ENCODE results near the gene PTGS2. TPM values are rescaled to one million over a fixed set of nuclear protein-coding genes. Genes with fewer than 3 reads are reported as not detected.

The PTGS2 gene
- total and polyA plus RNA-seq, 10 donors, result 0.20 to 8.3 (median 3.2) TPM

DNA sequence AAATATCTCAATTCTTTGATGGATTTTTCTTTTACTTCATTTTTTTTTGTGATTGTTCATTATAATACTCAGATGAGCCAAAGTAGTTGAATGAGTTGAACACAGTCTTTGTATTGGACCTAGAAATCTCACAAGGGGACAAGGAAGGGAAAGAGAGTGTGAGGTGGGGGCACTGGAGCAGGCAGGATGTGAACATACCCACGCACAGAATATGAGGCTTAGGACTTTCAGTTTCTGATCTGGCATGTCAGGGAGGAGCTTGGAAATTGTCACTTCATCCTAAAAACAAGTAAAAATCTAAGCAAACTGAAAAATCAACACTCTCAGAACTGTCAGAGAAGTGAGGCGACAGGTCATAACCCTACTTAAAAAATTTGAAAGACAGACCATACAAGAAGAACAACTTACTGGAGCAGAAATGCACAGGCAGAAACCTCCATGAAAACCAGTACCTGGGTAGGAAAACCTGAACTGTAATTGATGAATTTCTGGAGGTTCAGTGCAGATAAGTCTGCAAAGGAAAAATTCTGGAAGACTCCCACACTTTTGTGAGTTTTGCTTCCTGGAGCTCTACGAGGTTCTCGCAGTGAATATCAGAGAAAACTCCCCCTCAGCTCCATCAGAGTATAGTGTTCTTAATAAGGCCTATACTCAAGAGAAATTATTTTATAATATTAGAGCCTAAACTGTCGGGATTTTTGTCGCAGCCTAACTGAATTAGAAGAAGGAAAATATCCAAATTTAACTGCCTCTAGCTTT, 3.6 kb upstream of the PTGS2 start:
- Histone ChIP-seq H3K27ac (peak overlapping the region in 5 of 8 donors; percentile 2 to 62 (median 45)), H3K4me3 (no peak overlapping the region), H3K4me1 (peaks cover 0 to 32% (median 11%) of the 10 kb centered on the region in 6 donors), H3K9me3 (peaks cover 0 to 11% (median 3%) of the 10 kb centered on the region in 8 donors), H3K36me3 (no peaks in the 10 kb centered on the region), H3K27me3 (replicated peaks in 1 of 7) (peaks cover 0 to 26% (median 7%) of the 10 kb centered on the region in 7 donors)
- DNase-seq, result no peak
- intact Hi-C loops (cut with DNase I; ENCODE audit: low total_unique reads), result no loop called here
- TF ChIP-seq CTCF (IDR thresholded peaks at IDR 0.05 in 8 of 11, conservative IDR thresholded peaks at IDR 0.05 in 3 of 11), result no peak
- TF ChIP-seq POLR2AphosphoS5 (IDR thresholded peaks at IDR 0.05), result no peak
- no peak for TF ChIP-seq POLR2A (IDR thresholded peaks at IDR 0.05)
- WGBS, 5 donors, result 62 to 73% (median 71%) methylated on average over 6 of the region's 6 CpGs

- TF ChIP-seq POLR2AphosphoS5 (IDR thresholded peaks at IDR 0.05) (no peak), POLR2A (IDR thresholded peaks at IDR 0.05) (no peak), CTCF (IDR thresholded peaks at IDR 0.05 in 8 of 11, conservative IDR thresholded peaks at IDR 0.05 in 3 of 11) (peak in 1 of 11 experiments; percentile 17)
- intact Hi-C loops (cut with DNase I; ENCODE audit: low total_unique reads), result no loop called here
- peaks cover 0 to 6% (median 0%) of the 10 kb centered on the region in 6 donors for H3K36me3 ChIP-seq
- 26 to 60% (median 29%) methylated on average over 1 of the region's 1 CpG for WGBS, 5 donors
- H3K27ac ChIP-seq, result peak overlapping the region in 1 of 8 donors; percentile 45
- H3K9me3 ChIP-seq, result peaks cover 0 to 8% (median 3%) of the 10 kb centered on the region in 8 donors
- no peak overlapping the region for H3K4me3 ChIP-seq
- H3K4me1 ChIP-seq, result peaks cover 0 to 32% (median 11%) of the 10 kb centered on the region in 6 donors
- DNase-seq, result no peak
- H3K27me3 ChIP-seq (replicated peaks in 1 of 7), result peaks cover 0 to 28% (median 7%) of the 10 kb centered on the region in 7 donors
Observed at GRCh38 chr1:186682736-186683135, 2.5 kb upstream of the PTGS2 start.

DNA sequence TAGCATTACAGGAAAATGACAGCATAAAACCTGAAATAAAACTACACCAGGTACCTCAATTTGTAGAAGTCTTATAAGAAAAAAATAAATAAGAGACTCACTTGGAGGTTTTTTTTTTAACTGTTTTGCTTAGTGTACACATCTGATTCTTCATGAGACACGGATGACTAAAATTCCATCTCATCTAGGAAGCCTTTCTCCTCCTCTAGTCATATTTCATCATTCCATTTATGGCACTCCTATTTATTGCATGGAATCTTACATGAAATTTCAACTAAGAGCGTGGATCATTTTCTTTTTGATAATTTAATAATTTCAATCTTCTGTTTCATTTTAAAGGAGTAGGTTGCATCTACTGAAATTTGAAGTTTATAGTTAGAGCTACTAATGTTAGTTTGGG, 1.6 kb upstream of the PTGS2 start:
- WGBS, 5 donors, result 74 to 90% (median 82%) methylated on average over 2 of the region's 2 CpGs
- peaks cover 0 to 32% (median 11%) of the 10 kb centered on the region in 6 donors for H3K4me1 ChIP-seq
- H3K9me3 ChIP-seq, result no peaks in the 10 kb centered on the region
- no peak overlapping the region for H3K4me3 ChIP-seq
- no peak for TF ChIP-seq POLR2AphosphoS5 (IDR thresholded peaks at IDR 0.05)
- TF ChIP-seq POLR2A (IDR thresholded peaks at IDR 0.05), result no peak
- TF ChIP-seq CTCF (IDR thresholded peaks at IDR 0.05 in 8 of 11, conservative IDR thresholded peaks at IDR 0.05 in 3 of 11), result no peak
- no peak overlapping the region for H3K27ac ChIP-seq
- intact Hi-C loops (cut with DNase I; ENCODE audit: low total_unique reads), result no loop called here
- no peak for DNase-seq
- H3K36me3 ChIP-seq, result peaks cover 0 to 15% (median 0%) of the 10 kb centered on the region in 6 donors
- H3K27me3 ChIP-seq (replicated peaks in 1 of 7), result peaks cover 0 to 28% (median 7%) of the 10 kb centered on the region in 7 donors

GRCh38 chr1:186681121-186681520, 898 bp upstream of the PTGS2 start:
- Histone ChIP-seq H3K4me1 (peaks cover 0 to 32% (median 11%) of the 10 kb centered on the region in 6 donors), H3K27ac (peak overlapping the region in 7 of 8 donors; percentile 69 to 88 (median 78)), H3K36me3 (peaks cover 0 to 22% (median 0%) of the 10 kb centered on the region in 6 donors), H3K9me3 (no peaks in the 10 kb centered on the region), H3K27me3 (replicated peaks in 1 of 7) (peaks cover 0 to 28% (median 7%) of the 10 kb centered on the region in 7 donors), H3K4me3 (peak overlapping the region in 7 of 8 donors; percentile 29 to 73 (median 44))
- TF ChIP-seq CTCF (IDR thresholded peaks at IDR 0.05 in 8 of 11, conservative IDR thresholded peaks at IDR 0.05 in 3 of 11) (no peak), POLR2A (IDR thresholded peaks at IDR 0.05) (no peak), POLR2AphosphoS5 (IDR thresholded peaks at IDR 0.05) (no peak)
- 15 to 26% (median 19%) methylated on average over 9 of the region's 9 CpGs for WGBS, 5 donors
- no peak for DNase-seq
- intact Hi-C loops (cut with DNase I; ENCODE audit: low total_unique reads), result no loop called here

Measured in spleen (tissue), 11 donors.